Measurements from ENCODE around the gene HM13. TPM values are rescaled to one million over a fixed set of nuclear protein-coding genes. Genes with fewer than 3 reads are reported as not detected.
"Not testable (repeated sequence)": the region's sequence is repeated elsewhere in the genome, so short reads cannot be mapped to it uniquely, and the experiment has no call there.

HM13 gene
- total RNA-seq, 2 experiments from 2014 or later: 51.3 to 148 TPM

- Histone ChIP-seq H3K9me3 (ENCODE audit: low read length) (no peaks in the 10 kb centered on the region), H3K9me2 (ENCODE audit: insufficient read depth, low read length) (no peaks in the 10 kb centered on the region), H3K4me1 (ENCODE audit: insufficient read depth, low read length, poor library complexity, severe bottlenecking) (peaks cover 9% of the 10 kb centered on the region), H3K36me3 (ENCODE audit: insufficient read depth, low read length) (peaks cover 67% of the 10 kb centered on the region), H2AFZ (ENCODE audit: low read length) (no peak overlapping the region), H4K20me1 (ENCODE audit: insufficient read depth, low read length) (no peaks in the 10 kb centered on the region), H3K27ac (ENCODE audit: low read depth, low read length, poor library complexity, severe bottlenecking) (no peak overlapping the region), H3K79me2 (ENCODE audit: insufficient read depth, low read depth, low read length) (peaks cover 22% of the 10 kb centered on the region), H3K4me2 (ENCODE audit: low read length) (no peak overlapping the region), H3K4me3 (ENCODE audit: low read depth, low read length, poor library complexity, severe bottlenecking) (no peak overlapping the region)
- CTCF ChIA-PET (ENCODE audit: unreplicated experiment): no interaction called here
- no TSS peak for BruUV-seq (replicated peaks)
- TF ChIP-seq EZH2phosphoT487 (IDR thresholded peaks at IDR 0.05; ENCODE audit: borderline replicate concordance, low read depth, low read length) (no peak), CTCF (conservative IDR thresholded peaks at IDR 0.05; ENCODE audit: low read length) (no peak)
- DNase-seq (ENCODE audit: low spot score): no peak
- POLR2A ChIA-PET: no interaction called here
- intact Hi-C loops (cut with micrococcal nuclease; ENCODE audit: unreplicated experiment): no loop called here
Observed at GRCh38 chr20:31543966-31544598, 29.8 kb downstream of the HM13 start.

DNA sequence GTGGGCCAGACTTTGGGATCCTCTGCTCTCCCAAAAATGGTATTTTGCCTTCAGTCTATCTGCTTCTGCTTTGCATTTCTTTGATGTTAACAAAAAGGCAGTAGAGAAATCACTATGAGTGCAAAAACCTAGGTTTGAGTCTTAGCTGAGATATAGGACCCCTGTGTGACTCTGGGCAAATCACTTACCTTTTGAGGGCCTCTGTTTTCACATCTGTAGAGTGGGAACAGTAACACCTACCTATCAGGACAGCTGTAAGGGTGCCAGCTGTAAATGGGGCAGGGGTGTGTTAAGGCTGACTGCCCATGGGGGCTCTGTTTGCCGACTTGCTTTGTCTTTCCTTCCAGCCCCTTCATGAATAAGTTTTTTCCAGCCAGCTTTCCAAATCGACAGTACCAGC lies 30.4 kb downstream of the HM13 start:
- Histone ChIP-seq H2AFZ (ENCODE audit: low read length) (no peak overlapping the region), H3K79me2 (ENCODE audit: insufficient read depth, low read depth, low read length) (peaks cover 26% of the 10 kb centered on the region), H3K9me3 (ENCODE audit: low read length) (no peaks in the 10 kb centered on the region), H3K9me2 (ENCODE audit: insufficient read depth, low read length) (no peaks in the 10 kb centered on the region), H3K4me2 (ENCODE audit: low read length) (no peak overlapping the region), H3K36me3 (ENCODE audit: insufficient read depth, low read length) (peaks cover 69% of the 10 kb centered on the region), H3K27ac (ENCODE audit: low read depth, low read length, poor library complexity, severe bottlenecking) (no peak overlapping the region), H3K4me3 (ENCODE audit: low read depth, low read length, poor library complexity, severe bottlenecking) (no peak overlapping the region), H4K20me1 (ENCODE audit: insufficient read depth, low read length) (no peaks in the 10 kb centered on the region), H3K4me1 (ENCODE audit: insufficient read depth, low read length, poor library complexity, severe bottlenecking) (peaks cover 10% of the 10 kb centered on the region)
- no TSS peak for BruUV-seq (replicated peaks)
- CTCF ChIA-PET (ENCODE audit: unreplicated experiment): interaction anchor here (0.6 kb wide), 1 partner anchor 23 kb away, joined by 3 read pairs; no protein-coding TSS in a partner anchor
- no peak for DNase-seq (ENCODE audit: low spot score)
- no peak for TF ChIP-seq EZH2phosphoT487 (IDR thresholded peaks at IDR 0.05; ENCODE audit: borderline replicate concordance, low read depth, low read length)
- no peak for TF ChIP-seq CTCF (conservative IDR thresholded peaks at IDR 0.05; ENCODE audit: low read length)
- POLR2A ChIA-PET: no interaction called here
- intact Hi-C loops (cut with micrococcal nuclease; ENCODE audit: unreplicated experiment): no loop called here

- peaks cover 10% of the 10 kb centered on the region for H3K4me1 ChIP-seq (ENCODE audit: insufficient read depth, low read length, poor library complexity, severe bottlenecking)
- H3K4me2 ChIP-seq (ENCODE audit: low read length); DNase-seq (ENCODE audit: low spot score); H3K9me3 ChIP-seq (ENCODE audit: low read length); H3K27ac ChIP-seq (ENCODE audit: low read depth, low read length, poor library complexity, severe bottlenecking); CTCF ChIA-PET (ENCODE audit: unreplicated experiment); BruUV-seq (replicated peaks); H2AFZ ChIP-seq (ENCODE audit: low read length); H3K4me3 ChIP-seq (ENCODE audit: low read depth, low read length, poor library complexity, severe bottlenecking); H3K9me2 ChIP-seq (ENCODE audit: insufficient read depth, low read length); H4K20me1 ChIP-seq (ENCODE audit: insufficient read depth, low read length); intact Hi-C loops (cut with micrococcal nuclease; ENCODE audit: unreplicated experiment): not testable (repeated sequence)
- POLR2A ChIA-PET: interaction anchor here (0.6 to 2.7 kb wide), 2 partner anchors 25 to 94 kb away, joined by 7 to 10 read pairs; no protein-coding TSS in a partner anchor
- peaks cover 69% of the 10 kb centered on the region for H3K36me3 ChIP-seq (ENCODE audit: insufficient read depth, low read length)
- H3K79me2 ChIP-seq (ENCODE audit: insufficient read depth, low read depth, low read length): peaks cover 26% of the 10 kb centered on the region
Observed at GRCh38 chr20:31545621-31546040, 31.4 kb downstream of the HM13 start.
